ENCODE results near the gene GNS.

GRCh38 chr12:64669270-64669842 is 89.8 kb downstream of the GNS start:
- TF ChIP-seq CTCF (IDR thresholded peaks at IDR 0.05; ENCODE audit: extremely low read depth in 1 of 2, insufficient read depth in 1 of 2, low read depth in 1 of 2, low read length in 2 of 2) (no peak), MYC (IDR thresholded peaks at IDR 0.05; ENCODE audit: low read depth, low read length) (no peak), POLR2A (IDR thresholded peaks at IDR 0.05; ENCODE audit: low read depth, low read length) (no peak), POLR2AphosphoS5 (IDR thresholded peaks at IDR 0.05; ENCODE audit: insufficient read depth, low read depth, low read length) (peak; percentile 12), MAX (IDR thresholded peaks at IDR 0.05; ENCODE audit: insufficient read depth, insufficient read length) (no peak)

All from endothelial cell of umbilical vein (primary cell).